ENCODE measurements around the gene DEFB113.

DEFB113 gene

GRCh38 chr6:49986551-49986950 is 17.1 kb upstream of the DEFB113 start:
- TF ChIP-seq CTCF (IDR thresholded peaks at IDR 0.05; ENCODE audit: insufficient read depth, low read length, poor library complexity, severe bottlenecking), result no peak
- no peak for DNase-seq (ENCODE audit: extremely low read depth, insufficient read length)
- Histone ChIP-seq H3K36me3 (ENCODE audit: control insufficient read depth, insufficient read depth, low read length) (no peaks in the 10 kb centered on the region), H3K27me3 (replicated peaks; ENCODE audit: control insufficient read depth, insufficient read depth, low read length) (no peaks in the 10 kb centered on the region), H3K4me3 (replicated peaks; ENCODE audit: low read depth, low read length) (no peak overlapping the region)

- TF ChIP-seq CTCF (IDR thresholded peaks at IDR 0.05; ENCODE audit: insufficient read depth, low read length, poor library complexity, severe bottlenecking), result no peak
- DNase-seq (ENCODE audit: extremely low read depth, insufficient read length), result no peak
- Histone ChIP-seq H3K27me3 (replicated peaks; ENCODE audit: control insufficient read depth, insufficient read depth, low read length) (no peaks in the 10 kb centered on the region), H3K4me3 (replicated peaks; ENCODE audit: low read depth, low read length) (no peak overlapping the region), H3K36me3 (ENCODE audit: control insufficient read depth, insufficient read depth, low read length) (no peaks in the 10 kb centered on the region)
These were observed 12.6 kb upstream of the DEFB113 start for GRCh38 chr6:49982046-49982445.

GRCh38 chr6:49980898-49981297 is 11.5 kb upstream of the DEFB113 start:
- H3K27me3 ChIP-seq (replicated peaks; ENCODE audit: control insufficient read depth, insufficient read depth, low read length), result no peaks in the 10 kb centered on the region
- peak; percentile 41 for DNase-seq (ENCODE audit: extremely low read depth, insufficient read length)
- H3K36me3 ChIP-seq (ENCODE audit: control insufficient read depth, insufficient read depth, low read length), result no peaks in the 10 kb centered on the region
- no peak for TF ChIP-seq CTCF (IDR thresholded peaks at IDR 0.05; ENCODE audit: insufficient read depth, low read length, poor library complexity, severe bottlenecking)
- H3K4me3 ChIP-seq (replicated peaks; ENCODE audit: low read depth, low read length), result no peak overlapping the region

GRCh38 chr6:49979584-49979983 is 10.2 kb upstream of the DEFB113 start:
- H3K36me3 ChIP-seq (ENCODE audit: control insufficient read depth, insufficient read depth, low read length), result no peaks in the 10 kb centered on the region
- DNase-seq (ENCODE audit: extremely low read depth, insufficient read length), result peak; percentile 21
- no peaks in the 10 kb centered on the region for H3K27me3 ChIP-seq (replicated peaks; ENCODE audit: control insufficient read depth, insufficient read depth, low read length)
- TF ChIP-seq CTCF (IDR thresholded peaks at IDR 0.05; ENCODE audit: insufficient read depth, low read length, poor library complexity, severe bottlenecking), result no peak
- no peak overlapping the region for H3K4me3 ChIP-seq (replicated peaks; ENCODE audit: low read depth, low read length)

GRCh38 chr6:49978332-49979226 is 9.2 kb upstream of the DEFB113 start:
- no peak for TF ChIP-seq CTCF (IDR thresholded peaks at IDR 0.05; ENCODE audit: insufficient read depth, low read length, poor library complexity, severe bottlenecking)
- Histone ChIP-seq H3K36me3 (ENCODE audit: control insufficient read depth, insufficient read depth, low read length) (no peaks in the 10 kb centered on the region), H3K27me3 (replicated peaks; ENCODE audit: control insufficient read depth, insufficient read depth, low read length) (no peaks in the 10 kb centered on the region), H3K4me3 (replicated peaks; ENCODE audit: low read depth, low read length) (no peak overlapping the region)
- DNase-seq (ENCODE audit: extremely low read depth, insufficient read length), result peak; percentile 15
